ENCODE data around the gene SHC2.

SHC2 gene

DNA sequence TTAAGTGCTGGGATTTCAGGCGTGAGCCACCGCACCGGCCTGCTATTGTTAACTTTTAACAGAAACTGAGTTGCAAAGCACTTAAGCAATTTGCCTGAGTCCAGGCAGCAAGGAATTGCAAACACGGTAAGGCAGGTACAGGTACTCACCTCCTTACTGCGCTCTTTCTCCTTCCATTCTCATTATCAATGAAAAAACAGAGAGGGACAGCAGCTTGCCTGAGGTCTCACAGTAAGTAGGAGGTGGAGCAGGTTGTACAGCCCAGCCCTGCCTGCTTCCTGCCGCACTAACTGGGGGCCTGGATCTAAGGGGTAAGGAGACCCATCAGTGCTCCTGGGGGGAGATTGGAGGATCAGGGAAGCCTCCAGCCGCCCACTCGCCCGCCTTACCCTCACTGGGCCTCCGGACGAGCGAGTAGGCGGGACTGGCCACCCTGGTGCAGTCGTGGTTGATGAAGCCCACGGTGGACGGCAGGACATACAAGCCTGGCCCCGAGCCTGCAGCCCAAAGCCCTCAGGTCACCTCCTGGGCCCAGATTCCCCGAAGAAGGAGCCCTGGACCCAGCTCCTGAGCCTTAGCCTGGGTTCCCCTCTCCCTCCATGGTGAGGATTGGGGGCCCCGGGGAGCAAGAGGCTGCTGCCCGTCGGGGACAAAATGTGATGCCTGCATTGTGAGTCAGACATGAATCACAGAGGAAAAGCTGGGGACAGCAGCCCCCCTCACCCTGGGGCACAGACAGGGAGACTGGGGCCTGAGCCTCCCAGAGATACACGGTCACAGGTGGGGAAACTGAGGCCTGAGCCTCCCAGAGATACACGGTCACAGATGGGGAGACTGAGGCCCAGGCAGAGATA is 11.4 kb upstream of the SHC2 start:
- TF ChIP-seq, protein P1, sequence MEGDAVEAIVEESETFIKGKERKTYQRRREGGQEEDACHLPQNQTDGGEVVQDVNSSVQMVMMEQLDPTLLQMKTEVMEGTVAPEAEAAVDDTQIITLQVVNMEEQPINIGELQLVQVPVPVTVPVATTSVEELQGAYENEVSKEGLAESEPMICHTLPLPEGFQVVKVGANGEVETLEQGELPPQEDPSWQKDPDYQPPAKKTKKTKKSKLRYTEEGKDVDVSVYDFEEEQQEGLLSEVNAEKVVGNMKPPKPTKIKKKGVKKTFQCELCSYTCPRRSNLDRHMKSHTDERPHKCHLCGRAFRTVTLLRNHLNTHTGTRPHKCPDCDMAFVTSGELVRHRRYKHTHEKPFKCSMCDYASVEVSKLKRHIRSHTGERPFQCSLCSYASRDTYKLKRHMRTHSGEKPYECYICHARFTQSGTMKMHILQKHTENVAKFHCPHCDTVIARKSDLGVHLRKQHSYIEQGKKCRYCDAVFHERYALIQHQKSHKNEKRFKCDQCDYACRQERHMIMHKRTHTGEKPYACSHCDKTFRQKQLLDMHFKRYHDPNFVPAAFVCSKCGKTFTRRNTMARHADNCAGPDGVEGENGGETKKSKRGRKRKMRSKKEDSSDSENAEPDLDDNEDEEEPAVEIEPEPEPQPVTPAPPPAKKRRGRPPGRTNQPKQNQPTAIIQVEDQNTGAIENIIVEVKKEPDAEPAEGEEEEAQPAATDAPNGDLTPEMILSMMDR (IDR thresholded peaks at IDR 0.05; ENCODE audit: insufficient read depth, low read length, missing control alignments) = no peak
- no peak overlapping the region for H3K4me3 ChIP-seq (ENCODE audit: low read depth, low read length)
- no peak for DNase-seq (ENCODE audit: low read depth, low spot score)
- ChIA-PET CTCF (no interaction called here), POLR2A (no interaction called here)

DNA sequence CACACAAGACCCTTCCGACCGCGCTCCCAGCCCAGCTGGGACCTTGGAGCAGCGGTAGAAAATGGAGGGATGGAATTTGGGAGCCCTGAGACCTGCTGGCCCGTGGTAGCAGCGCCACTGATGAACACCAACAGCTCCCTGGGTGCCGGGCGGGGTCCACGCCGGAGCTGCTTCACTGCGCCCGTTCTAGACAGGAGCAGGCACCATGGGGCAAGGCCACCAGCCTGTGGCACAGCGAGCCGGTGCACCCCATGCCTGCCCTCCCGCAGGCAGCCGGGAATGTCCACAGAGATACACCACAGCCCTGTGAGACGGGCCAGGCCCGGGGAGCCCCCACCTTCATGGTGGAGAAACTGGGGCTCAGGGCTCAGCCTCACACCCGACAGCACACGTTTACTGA is 9.9 kb upstream of the SHC2 start:
- CTCF ChIA-PET = no interaction called here
- H3K4me3 ChIP-seq (ENCODE audit: low read depth, low read length) = no peak overlapping the region
- POLR2A ChIA-PET = no interaction called here
- no peak for DNase-seq (ENCODE audit: low read depth, low spot score)
- TF ChIP-seq, protein P1 (IDR thresholded peaks at IDR 0.05; ENCODE audit: insufficient read depth, low read length, missing control alignments) = no peak

DNA sequence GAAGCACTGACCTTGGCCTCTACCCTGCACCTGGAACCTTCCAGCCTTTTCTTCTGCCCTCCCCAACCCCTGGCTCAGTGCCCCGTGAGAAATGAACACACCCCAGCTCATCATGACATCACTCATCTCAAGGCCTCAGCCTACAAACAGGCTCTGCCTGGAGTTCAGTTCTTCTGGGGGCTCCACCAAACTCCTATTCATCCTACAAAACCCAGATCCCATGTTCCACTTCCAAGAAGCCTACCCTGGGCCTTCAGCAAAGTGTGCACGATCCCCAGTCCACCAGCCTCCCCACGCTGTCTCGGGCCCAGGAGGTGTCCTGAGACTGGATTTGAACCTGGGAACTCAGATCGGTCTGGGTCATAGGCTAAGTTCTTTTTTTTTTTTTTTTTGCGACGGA is 9.0 kb upstream of the SHC2 start:
- H3K4me3 ChIP-seq (ENCODE audit: low read depth, low read length) = no peak overlapping the region
- ChIA-PET CTCF (no interaction called here), POLR2A (no interaction called here)
- no peak for DNase-seq (ENCODE audit: low read depth, low spot score)
- TF ChIP-seq, protein P1 (IDR thresholded peaks at IDR 0.05; ENCODE audit: insufficient read depth, low read length, missing control alignments) = no peak

DNA sequence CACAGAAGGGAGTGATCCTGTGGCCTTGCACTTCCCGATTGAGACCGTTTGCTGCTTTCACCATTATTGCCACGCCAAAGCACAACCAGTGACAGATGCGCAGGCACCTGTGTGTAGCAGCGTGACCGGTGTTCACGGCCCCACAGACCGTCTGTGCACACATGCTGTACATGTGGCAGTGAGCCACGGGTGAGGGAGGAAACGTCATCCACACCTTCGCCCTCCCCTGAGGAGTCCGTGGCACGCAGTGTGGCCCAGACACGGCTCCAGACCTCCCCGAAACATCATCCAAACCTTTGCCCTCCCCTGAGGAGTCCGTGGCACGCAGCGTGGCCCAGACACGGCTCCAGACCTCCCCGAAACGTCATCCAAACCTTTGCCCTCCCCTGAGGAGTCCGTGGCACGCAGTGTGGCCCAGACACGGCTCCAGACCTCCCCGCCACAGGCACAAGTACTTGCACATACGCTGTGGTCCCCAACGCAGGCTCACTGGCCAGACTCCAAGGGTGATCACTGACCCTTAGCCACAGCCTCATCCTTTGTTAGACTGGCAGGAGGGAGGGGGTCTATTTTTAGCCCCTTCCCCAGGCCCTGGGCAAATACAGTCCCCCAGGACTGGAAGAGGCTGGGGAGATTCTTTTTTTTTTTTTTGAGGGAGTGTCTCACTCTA is 7.9 kb upstream of the SHC2 start:
- DNase-seq (ENCODE audit: low read depth, low spot score) = no peak
- TF ChIP-seq, protein P1 (IDR thresholded peaks at IDR 0.05; ENCODE audit: insufficient read depth, low read length, missing control alignments) = no peak
- ChIA-PET CTCF (interaction anchor here (0.7 kb wide), 1 partner anchor 14 kb away, joined by 3 read pairs; no protein-coding TSS in a partner anchor), POLR2A (no interaction called here)
- H3K4me3 ChIP-seq (ENCODE audit: low read depth, low read length) = no peak overlapping the region

DNA sequence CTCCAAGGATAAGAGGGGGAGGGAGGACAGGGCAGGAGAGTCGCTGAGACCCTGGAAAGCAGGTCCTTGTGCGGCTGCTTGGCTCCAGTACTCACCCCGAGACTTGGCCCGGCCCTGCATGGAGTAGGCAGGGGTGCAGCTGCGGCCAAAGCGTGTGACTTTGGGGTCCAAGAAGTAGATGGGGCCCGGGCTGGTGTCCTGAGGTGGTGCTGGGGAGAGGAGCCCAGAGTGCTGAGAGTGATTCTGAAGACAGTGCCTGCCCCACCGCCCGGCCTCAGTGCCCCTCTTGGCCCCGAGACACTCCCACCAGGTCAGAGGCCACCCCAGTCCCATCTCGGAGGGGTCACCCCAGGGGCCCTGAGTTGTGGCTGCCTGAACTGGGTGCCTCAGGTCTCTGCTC is 6.7 kb upstream of the SHC2 start:
- DNase-seq (ENCODE audit: low read depth, low spot score) = no peak
- no peak overlapping the region for H3K4me3 ChIP-seq (ENCODE audit: low read depth, low read length)
- ChIA-PET POLR2A (no interaction called here), CTCF (no interaction called here)
- TF ChIP-seq, protein P1 (IDR thresholded peaks at IDR 0.05; ENCODE audit: insufficient read depth, low read length, missing control alignments) = no peak

DNA sequence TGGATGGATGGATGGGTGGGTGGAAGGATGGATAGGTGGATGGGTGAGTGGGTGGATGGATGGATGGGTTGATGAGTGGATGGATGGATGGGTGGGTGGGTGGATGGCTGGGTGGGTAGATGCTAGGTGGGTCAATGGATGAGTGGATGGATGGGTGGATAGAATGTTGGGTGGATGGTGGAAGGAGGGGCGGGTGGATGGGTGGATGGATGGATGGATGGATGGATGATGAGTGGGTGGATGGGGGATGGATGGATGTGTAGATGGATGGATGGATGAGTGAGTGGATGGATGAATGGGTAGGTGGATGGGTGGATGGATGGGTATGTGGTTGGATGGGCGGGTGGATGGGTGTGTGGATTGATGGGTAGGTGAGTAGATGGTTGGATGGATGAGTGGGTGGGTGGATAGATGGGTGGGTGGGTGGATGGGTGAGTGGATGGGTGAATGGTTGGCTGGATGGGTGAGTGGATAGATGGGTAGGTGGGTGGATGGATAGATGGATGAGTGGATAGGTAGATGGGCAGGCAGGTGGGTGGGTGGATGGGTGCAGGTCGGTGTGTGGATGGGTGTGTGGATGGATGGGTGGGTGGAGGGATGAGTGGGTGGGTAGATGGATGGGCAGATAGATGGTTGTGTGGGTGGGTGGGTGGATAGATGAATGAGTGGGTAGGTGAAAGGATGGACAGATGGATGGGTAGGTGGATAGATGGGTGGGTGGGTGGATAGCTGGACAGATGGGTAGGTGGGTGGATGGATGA is 4.4 kb upstream of the SHC2 start:
- TF ChIP-seq, protein P1 (IDR thresholded peaks at IDR 0.05; ENCODE audit: insufficient read depth, low read length, missing control alignments) = no peak
- DNase-seq (ENCODE audit: low read depth, low spot score) = no peak
- ChIA-PET POLR2A (no interaction called here), CTCF (no interaction called here)
- no peak overlapping the region for H3K4me3 ChIP-seq (ENCODE audit: low read depth, low read length)
